Thyroid gland (tissue), 4 donors: ENCODE results near the gene OR8B2. TPM values are rescaled to one million over a fixed set of nuclear protein-coding genes. Genes with fewer than 3 reads are reported as not detected.

Experiments used
- DNase-seq, 2 donors: peaks; one replicate each; pipeline ENCODE4 v3.0.0-alpha.2; 2019
- H3K27ac ChIP-seq, 3 donors: fragments of 200-600 bp; sonication (generic); 1 replicate in 2 of 3; 2 replicates in 1 of 3; pipeline ENCODE4 v1.5.1; 2016 to 2019; ENCODE audit warnings: mild to moderate bottlenecking in 1 of 3, moderate library complexity in 1 of 3
- H3K27me3 ChIP-seq: fragments of 200-600 bp; sonication (generic); one replicate; pipeline ENCODE4 v1.5.1; 2019
- H3K36me3 ChIP-seq, 2 donors: fragments of 200-600 bp; sonication (generic); one replicate each; pipeline ENCODE4 v1.5.1; 2016 to 2019
- H3K4me1 ChIP-seq, 2 donors: fragments of 200-600 bp; sonication (generic); one replicate each; pipeline ENCODE4 v1.5.1; 2017 to 2019
- H3K4me3 ChIP-seq, 3 donors: fragments of 200-600 bp; sonication (generic); replicated peaks in 1 of 3; 1 replicate in 2 of 3; 2 replicates in 1 of 3; pipeline ENCODE4 v1.5.1; 2016; ENCODE audit warnings: mild to moderate bottlenecking in 1 of 3
- H3K9me3 ChIP-seq: fragments of 200-600 bp; sonication (generic); one replicate; pipeline ENCODE4 v1.5.1; 2017
- POLR2A ChIP-seq, 2 donors: fragments of 450-650 bp; IDR thresholded peaks; one replicate each; pipeline ENCODE4 v1.6.1; 2017; ENCODE audit warnings: antibody characterized with exemption in 2 of 2, mild to moderate bottlenecking in 2 of 2, moderate library complexity in 1 of 2
- WGBS, 2 donors: methylation state at CpG; one replicate each; pipeline ENCODE4 v1.1.5; 2017; 5-methylcytosine and 5-hydroxymethylcytosine counted together
- intact Hi-C: fragments of 100-400 bp; cut with DNase I; formaldehyde crosslinking; loops from one replicate; pipeline ENCODE4 v1.15.1; 2023
- total RNA-seq, 4 donors: library from RNA; depleted of rRNA; stranded (reverse); fragments of >200 nt; gene quantifications; one replicate each; pipeline ENCODE4 v1.2.3, GENCODE V29; 2016
- TF ChIP-seq, protein P1 (sequence below), 6 experiments: fragments of 200-600 bp in 3 of 6; fragments of 450-650 bp in 3 of 6; sonication (generic) in 3 of 6; IDR thresholded peaks; one replicate each; pipeline ENCODE4 v1.5.1; 2016 to 2019; ENCODE audit warnings: antibody characterized with exemption in 6 of 6, mild to moderate bottlenecking in 2 of 6, inconsistent platforms in 1 of 6, moderate library complexity in 1 of 6

Gene OR8B2
- total RNA-seq, 4 donors from 2014 or later, result not detected

DNA sequence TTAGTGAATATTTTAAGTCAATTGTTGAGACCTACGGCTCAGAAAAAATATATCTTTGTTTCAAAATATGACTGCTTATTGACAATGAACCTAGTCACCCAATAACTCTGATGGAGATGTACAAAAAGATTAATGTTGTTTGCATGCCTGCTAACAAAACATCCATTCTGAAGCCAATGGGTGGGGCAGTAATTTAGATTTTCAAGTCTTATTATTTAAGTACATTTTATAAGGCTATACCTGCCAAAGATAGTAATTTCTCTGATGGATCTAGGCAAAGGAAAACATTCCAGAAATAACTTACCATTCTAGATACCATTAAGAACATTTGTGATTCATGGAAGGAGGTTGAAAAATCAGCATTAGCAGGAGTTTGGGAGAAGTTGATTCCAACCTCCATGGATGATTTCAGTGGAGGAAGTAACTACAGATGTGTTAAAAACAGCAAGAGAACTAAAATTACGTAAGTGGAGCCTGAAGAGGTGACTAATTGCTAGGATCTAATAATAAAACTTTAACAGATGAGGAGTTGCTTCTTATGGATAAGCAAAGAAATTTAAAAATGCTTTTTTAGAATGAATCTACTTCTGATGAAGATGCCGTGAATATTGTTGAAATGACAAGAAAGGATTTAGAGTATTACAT lies 37.9 kb downstream of the OR8B2 start:
- Histone ChIP-seq H3K4me3 (no peak overlapping the region), H3K4me1 (no peaks in the 10 kb centered on the region), H3K27me3 (no peaks in the 10 kb centered on the region), H3K27ac (no peak overlapping the region), H3K36me3 (no peaks in the 10 kb centered on the region), H3K9me3 (no peaks in the 10 kb centered on the region)
- TF ChIP-seq, protein P1, sequence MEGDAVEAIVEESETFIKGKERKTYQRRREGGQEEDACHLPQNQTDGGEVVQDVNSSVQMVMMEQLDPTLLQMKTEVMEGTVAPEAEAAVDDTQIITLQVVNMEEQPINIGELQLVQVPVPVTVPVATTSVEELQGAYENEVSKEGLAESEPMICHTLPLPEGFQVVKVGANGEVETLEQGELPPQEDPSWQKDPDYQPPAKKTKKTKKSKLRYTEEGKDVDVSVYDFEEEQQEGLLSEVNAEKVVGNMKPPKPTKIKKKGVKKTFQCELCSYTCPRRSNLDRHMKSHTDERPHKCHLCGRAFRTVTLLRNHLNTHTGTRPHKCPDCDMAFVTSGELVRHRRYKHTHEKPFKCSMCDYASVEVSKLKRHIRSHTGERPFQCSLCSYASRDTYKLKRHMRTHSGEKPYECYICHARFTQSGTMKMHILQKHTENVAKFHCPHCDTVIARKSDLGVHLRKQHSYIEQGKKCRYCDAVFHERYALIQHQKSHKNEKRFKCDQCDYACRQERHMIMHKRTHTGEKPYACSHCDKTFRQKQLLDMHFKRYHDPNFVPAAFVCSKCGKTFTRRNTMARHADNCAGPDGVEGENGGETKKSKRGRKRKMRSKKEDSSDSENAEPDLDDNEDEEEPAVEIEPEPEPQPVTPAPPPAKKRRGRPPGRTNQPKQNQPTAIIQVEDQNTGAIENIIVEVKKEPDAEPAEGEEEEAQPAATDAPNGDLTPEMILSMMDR (IDR thresholded peaks at IDR 0.05), result no peak
- no peak for TF ChIP-seq POLR2A (IDR thresholded peaks at IDR 0.05)
- intact Hi-C loops, result no loop called here
- DNase-seq, result no peak
- 46 to 76% methylated on average over 3 of the region's 3 CpGs for WGBS, 2 donors

DNA sequence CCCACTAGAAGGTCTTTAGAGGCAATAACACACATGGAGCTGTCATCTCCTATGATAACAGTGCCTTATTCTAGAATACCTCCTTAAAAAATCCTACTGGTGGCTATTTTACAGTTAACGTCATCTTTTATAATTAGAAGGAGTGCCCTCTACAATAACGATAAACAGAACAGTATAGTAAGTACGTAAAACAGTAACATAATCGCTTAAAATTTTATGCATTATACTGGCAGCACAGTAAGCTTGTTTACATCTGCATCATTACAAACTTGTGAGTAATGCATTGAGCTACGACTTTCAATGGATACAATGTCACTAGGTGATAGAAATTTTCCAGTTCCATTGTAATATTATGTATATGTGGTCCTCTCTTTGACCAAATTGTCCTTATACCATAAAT lies 40.0 kb downstream of the OR8B2 start:
- Histone ChIP-seq H3K4me1 (no peaks in the 10 kb centered on the region), H3K36me3 (no peaks in the 10 kb centered on the region), H3K4me3 (no peak overlapping the region), H3K27me3 (no peaks in the 10 kb centered on the region), H3K9me3 (no peaks in the 10 kb centered on the region), H3K27ac (no peak overlapping the region)
- intact Hi-C loops, result no loop called here
- no peak for TF ChIP-seq POLR2A (IDR thresholded peaks at IDR 0.05)
- TF ChIP-seq, protein P1 (IDR thresholded peaks at IDR 0.05), result no peak
- DNase-seq, result no peak
- 87% methylated on average over 5 of the region's 5 CpGs for WGBS, 2 donors

DNA sequence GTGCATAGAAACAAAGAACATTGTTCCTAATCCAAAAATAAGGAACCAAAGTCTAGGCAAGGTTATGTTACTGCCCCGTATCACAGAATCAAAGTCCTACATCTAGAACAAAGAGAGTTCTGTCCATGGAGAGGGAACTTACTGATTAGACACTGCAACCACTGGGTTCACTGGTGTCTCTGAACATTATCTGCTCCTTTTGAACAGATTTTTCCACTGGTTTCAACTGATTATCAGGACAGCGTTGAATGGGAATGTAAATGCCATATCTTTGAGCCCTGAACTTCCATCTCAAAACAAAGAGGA lies 44.2 kb downstream of the OR8B2 start:
- Histone ChIP-seq H3K36me3 (no peaks in the 10 kb centered on the region), H3K9me3 (no peaks in the 10 kb centered on the region), H3K4me3 (no peak overlapping the region), H3K4me1 (no peaks in the 10 kb centered on the region), H3K27ac (no peak overlapping the region), H3K27me3 (no peaks in the 10 kb centered on the region)
- intact Hi-C loops, result no loop called here
- TF ChIP-seq POLR2A (IDR thresholded peaks at IDR 0.05), result no peak
- TF ChIP-seq, protein P1 (IDR thresholded peaks at IDR 0.05), result no peak
- DNase-seq, result no peak
- 82 to 88% methylated on average over 2 of the region's 2 CpGs for WGBS, 2 donors

DNA sequence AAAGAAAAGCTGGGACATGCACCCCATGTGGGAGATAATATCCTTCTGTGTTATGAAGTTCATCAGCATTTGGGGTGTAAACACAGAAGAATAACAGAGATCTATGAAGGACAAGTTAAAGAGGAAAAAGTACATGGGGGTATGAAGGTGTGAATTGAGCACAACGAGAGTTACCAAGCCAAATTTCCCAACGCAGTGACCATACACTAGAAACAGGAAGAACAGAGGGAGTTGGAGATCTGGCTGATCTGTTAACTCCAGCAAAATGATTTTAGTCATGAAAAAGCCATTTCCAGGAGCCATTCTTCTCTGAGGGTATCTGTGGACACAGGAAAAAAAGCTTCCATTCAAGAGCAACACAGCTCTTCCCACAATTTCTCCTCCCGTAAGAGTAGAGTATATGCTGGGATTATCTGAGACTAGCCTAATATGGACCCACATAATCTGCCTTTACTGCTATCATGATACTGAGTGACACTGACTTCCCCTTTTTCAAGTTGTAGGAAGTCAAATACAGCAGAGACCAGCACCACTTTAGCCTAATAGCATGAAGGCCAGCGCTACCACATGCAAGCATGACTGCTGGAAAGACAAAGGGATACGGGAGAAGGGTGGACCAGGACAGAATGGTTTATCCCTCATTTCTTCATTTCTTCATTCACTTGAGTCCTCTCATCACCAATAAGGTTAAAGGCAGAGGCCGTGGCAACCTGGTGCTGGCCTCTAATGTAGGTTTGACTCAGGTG lies 44.7 kb downstream of the OR8B2 start:
- TF ChIP-seq, protein P1 (IDR thresholded peaks at IDR 0.05), result no peak
- no peak for TF ChIP-seq POLR2A (IDR thresholded peaks at IDR 0.05)
- H3K9me3 ChIP-seq, result no peaks in the 10 kb centered on the region
- no peak for DNase-seq
- intact Hi-C loops, result no loop called here
- WGBS, 2 donors, result 79 to 81% methylated on average over 6 of the region's 6 CpGs
- no peak overlapping the region for H3K27ac ChIP-seq
- H3K4me3 ChIP-seq, result no peak overlapping the region
- H3K27me3 ChIP-seq, result no peaks in the 10 kb centered on the region
- H3K36me3 ChIP-seq, result no peaks in the 10 kb centered on the region
- H3K4me1 ChIP-seq, result no peaks in the 10 kb centered on the region

Other genes starting within 250 kb of the OR8B2 start
- gene OR10D3, start 201.2 kb downstream of the OR8B2 start, total RNA-seq, result not detected
- not detected for gene OR8G1, start 143.4 kb downstream of the OR8B2 start, total RNA-seq
- not detected for gene OR8G5, start 128.1 kb downstream of the OR8B2 start, total RNA-seq
- gene OR8D1, start 70.5 kb downstream of the OR8B2 start, total RNA-seq, result not detected
- gene OR8D2, start 64.3 kb downstream of the OR8B2 start, total RNA-seq, result not detected
- gene OR8B3, start 14.5 kb upstream of the OR8B2 start, total RNA-seq, result not detected
- gene OR8B4, start 40.4 kb upstream of the OR8B2 start, total RNA-seq, result not detected
- gene OR8B8, start 61.2 kb upstream of the OR8B2 start, total RNA-seq, result not detected
- gene OR8B12, start 159.2 kb upstream of the OR8B2 start, total RNA-seq, result not detected
- gene OR8A1, start 185.5 kb upstream of the OR8B2 start, total RNA-seq, result not detected
- gene PANX3, start 226.9 kb upstream of the OR8B2 start, total RNA-seq, result not detected
- 10 to 100 TPM; 34.7 to 59.8 (median 46.3) TPM for gene TBRG1, start 238.4 kb upstream of the OR8B2 start, total RNA-seq